ENCODE measurements around the gene C12orf56.

DNA sequence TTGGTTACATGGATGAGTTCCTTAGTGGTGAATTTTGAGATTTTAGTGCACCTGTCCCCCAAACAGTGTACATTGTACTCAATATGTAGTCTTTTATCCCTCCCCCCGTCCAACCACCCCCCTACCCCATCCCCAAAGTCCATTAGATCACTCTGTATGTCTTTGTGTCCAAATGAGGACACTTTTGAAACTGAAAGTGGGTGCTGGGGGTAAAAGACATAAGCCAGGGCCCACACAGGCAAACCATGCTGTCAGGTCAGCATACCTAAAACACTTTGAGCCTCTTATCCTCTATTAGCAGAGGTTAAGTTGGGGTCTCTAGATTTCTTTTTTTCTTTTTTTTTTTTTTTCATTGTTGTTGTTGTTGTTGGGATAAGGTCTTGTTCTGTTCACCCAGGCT is 137.2 kb downstream of the C12orf56 start:
- TF ChIP-seq, protein P1, sequence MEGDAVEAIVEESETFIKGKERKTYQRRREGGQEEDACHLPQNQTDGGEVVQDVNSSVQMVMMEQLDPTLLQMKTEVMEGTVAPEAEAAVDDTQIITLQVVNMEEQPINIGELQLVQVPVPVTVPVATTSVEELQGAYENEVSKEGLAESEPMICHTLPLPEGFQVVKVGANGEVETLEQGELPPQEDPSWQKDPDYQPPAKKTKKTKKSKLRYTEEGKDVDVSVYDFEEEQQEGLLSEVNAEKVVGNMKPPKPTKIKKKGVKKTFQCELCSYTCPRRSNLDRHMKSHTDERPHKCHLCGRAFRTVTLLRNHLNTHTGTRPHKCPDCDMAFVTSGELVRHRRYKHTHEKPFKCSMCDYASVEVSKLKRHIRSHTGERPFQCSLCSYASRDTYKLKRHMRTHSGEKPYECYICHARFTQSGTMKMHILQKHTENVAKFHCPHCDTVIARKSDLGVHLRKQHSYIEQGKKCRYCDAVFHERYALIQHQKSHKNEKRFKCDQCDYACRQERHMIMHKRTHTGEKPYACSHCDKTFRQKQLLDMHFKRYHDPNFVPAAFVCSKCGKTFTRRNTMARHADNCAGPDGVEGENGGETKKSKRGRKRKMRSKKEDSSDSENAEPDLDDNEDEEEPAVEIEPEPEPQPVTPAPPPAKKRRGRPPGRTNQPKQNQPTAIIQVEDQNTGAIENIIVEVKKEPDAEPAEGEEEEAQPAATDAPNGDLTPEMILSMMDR (IDR thresholded peaks at IDR 0.05): no peak
- TF ChIP-seq EP300 (IDR thresholded peaks at IDR 0.05): no peak
